HG02870 (cell line): ENCODE measurements around the gene XXYLT1.

Experiments used
- ATAC-seq: cut with Tn5 transposase; IDR thresholded peaks from one replicate; pipeline ENCODE4 v1.9.1; 2021; ENCODE audit warnings: mild to moderate bottlenecking, moderate library complexity; ENCODE audit not compliant: unreplicated experiment

Gene XXYLT1

DNA sequence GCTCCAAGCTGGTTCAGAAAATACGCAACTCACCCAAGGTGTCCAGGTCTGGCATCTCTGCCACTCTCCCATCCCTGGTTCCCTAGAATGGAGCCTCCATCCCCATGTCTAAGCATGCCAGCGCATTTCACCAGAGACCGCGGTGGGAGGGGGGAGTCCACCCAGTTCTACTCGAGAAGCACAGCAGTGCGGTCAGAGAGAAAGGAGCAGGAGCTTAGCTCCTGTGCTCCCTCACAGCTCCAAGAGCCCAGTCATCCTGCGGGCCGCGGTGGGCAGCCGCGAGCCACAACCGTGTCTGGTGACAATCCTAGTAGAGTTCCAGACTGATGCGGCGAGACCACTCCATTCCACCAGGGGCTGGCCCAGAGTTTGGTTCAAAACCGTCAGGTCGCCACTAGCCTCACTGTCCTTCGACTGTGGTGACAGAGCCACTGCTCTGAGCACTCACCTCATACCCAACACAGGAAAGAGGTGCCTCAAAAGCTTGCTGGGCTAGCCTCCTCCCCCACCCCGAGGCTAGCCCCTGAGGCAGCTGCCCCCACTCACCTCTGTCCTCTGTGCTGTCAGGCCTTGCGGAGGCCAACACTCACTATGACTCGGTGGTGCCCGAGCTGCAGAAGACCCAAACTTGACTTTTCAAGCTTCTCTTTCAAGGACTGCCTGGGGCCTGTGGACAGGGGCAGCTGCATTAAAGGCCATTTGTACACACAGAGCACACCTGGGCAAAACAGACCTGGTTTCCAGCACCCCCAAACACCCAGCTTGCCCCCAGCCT is 185.4 kb downstream of the XXYLT1 start:
- no peak for ATAC-seq

DNA sequence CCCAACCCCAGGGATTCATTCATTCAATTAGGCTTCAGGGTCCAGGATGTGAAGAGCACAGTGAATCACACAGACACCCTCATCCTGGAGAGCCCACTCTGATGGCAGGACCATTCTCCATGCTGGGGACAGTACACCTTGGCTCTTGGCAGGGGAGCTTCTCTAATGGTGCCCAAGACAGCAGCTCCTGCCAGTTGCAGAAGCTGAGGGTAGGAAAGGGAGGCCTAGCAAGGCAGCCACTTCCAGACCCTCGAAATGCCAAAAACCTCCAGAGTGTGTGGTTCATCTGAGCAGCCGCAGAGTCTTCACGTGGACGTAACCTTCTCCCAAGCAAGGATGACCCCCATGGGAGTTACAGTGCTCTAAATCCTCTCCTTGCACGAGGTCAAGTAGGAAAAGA is 186.2 kb downstream of the XXYLT1 start:
- ATAC-seq: no peak

DNA sequence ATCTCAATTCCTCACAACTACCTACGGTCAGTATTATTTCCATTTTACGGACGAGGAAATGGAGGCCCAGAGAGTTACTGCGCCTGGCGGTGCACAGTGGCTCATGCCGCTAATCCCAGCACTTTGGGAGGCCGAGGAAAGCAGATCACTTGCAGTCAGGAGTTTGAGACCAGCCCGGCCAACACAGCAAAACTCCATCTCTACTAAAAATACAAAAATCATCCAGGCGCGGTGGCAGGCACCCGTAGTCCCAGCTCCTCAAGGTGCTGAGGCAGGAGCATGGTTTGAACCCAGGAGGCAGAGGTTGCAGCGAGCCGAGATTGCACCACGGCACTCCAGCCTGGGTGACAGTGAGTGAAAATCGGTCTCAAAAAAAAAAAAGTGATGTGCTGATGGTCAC is 187.3 kb downstream of the XXYLT1 start:
- ATAC-seq: no peak

DNA sequence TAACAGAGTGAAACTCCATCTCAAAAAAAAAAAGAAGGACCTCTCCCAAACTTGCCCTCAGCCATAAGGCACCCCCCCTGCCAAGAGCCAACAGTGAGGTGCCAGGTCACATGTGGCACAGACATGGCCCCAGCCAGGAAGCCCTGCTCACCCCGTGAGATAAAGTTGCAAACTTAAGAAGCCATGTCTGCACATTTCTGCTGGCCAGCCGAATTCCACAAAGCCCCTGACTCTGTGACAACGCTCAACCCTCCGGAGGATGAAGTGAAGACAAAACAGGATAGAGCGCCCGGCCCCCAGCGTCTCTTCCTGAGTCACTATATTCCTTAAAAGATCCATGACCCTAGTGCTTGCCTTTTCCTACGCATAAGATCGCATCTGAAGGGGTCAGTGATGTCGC is 188.1 kb downstream of the XXYLT1 start:
- ATAC-seq: no peak

DNA sequence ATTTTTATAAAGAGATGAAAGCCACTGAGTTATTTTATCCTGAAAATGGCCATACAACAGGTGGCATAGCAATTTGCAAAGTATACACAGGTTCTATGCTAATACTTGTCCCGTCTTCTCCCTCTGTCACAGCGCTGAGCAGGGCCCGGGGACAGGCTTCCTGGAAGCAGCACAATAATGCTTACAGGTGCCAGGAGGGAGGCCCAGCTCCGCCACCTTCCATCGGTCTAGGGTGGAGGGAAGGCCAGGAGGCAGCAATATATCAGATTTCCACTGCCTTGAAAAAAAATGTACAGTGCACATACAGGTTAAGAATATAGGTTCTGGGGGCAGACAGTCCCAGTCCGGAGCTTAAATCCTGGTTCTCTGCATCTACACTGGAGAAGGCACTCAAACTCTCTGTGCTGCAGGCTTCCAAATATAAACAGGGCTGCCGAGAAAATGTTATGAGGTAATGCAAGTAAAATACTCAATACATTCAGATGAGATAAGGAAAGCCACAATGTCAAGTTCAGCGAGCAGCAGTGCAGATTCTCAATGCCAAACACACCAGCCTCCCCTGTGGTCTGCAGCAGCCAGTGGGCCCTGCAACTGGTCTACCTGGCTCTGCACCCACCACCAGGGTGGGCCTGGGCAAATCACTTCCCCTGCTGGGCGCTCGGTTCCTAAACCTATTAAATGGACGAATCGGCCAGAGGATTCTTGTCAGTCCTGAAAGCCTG is 189.6 kb downstream of the XXYLT1 start:
- ATAC-seq: no peak

DNA sequence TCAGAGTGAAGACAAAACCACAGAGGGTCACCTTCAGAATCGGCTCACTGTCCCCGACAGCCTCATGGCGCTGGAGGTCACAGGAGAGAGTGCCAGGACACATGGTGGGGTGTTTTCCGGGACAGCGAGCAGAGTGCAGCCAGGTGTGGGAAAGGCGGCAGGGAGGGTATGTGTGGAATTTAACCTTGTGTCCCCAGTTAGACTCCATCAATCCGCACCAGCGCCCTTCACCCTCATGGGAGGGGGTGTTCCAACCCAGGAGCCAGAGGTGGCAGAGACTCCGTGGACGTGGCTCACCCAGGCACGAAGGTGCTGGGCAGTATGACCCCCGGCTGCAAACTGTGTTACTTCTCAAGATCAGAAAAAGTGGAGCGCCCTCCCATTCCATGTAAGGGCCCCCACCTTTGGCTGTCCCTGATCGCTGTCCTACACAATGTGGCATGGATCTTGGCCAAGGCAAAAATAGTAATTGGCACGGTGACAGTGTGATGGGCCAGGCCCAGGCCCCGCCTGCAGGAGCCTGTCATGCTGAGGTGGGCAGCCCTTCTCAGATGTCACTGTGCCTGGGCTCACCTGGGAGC is 190.3 kb downstream of the XXYLT1 start:
- ATAC-seq: no peak

DNA sequence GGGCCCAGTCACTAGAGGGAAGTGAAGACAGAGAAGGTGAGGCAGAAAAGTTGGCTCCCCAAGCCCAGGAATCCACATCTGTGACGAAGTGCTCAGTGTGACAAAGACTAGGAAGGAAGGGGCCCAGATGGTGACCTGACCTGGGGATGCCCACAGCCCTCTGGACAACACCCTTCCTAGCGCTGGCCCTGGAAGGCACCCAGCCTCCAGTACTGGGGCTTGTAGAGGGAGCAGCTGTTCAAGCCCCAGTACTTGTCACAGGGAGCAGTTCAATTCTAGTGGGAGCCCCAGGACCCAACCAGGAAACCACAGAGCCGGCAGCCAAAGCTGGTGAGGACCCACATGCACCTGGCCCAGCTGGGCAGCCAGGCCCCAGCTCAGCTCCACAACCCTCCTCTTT is 190.8 kb downstream of the XXYLT1 start:
- no peak for ATAC-seq

DNA sequence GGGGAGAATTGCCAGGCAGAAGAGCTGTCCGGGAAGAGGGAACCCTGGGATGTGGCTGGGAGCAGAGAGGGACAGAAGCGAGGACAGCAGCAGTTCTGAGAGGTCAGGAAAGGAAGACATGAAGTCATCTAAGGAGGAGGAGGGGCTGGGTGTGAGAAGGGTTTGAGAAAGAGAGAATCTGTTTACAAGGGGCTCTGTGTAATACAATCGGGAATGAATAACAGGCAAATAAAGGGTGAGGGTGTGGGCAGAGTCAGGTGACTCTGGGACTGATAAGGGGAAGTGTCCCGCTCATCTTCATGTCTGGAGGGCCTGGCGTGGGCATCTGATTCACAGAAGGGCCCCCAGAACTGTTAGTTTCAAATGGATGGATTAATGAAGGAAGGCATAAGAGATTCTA is 191.3 kb downstream of the XXYLT1 start:
- ATAC-seq: no peak

DNA sequence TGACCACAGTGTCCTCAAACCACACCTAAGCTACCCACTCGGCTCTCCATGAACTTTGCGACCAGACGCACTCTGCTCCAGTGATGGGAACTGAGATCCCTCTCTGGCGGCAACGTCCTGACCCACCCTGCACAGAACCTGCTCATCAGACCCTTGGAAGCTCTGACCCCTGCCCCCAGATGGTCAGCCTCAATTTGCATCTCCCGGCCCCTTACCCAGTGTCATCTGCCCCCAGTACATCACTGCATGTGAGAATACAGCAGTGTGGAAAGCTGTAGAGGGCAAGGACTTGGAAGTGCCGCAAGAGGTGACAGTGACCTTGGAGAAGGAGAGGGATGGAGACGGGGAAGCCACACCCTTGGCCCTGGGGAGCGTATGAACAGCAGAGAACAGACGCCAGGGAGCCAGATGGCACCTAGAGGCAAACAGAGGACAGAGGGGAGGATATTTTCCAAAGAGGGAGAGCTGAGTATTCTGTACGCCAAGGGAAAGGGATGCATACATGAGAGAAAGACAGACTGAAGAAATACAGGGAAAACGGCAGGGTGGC is 192.0 kb downstream of the XXYLT1 start:
- ATAC-seq: no peak

DNA sequence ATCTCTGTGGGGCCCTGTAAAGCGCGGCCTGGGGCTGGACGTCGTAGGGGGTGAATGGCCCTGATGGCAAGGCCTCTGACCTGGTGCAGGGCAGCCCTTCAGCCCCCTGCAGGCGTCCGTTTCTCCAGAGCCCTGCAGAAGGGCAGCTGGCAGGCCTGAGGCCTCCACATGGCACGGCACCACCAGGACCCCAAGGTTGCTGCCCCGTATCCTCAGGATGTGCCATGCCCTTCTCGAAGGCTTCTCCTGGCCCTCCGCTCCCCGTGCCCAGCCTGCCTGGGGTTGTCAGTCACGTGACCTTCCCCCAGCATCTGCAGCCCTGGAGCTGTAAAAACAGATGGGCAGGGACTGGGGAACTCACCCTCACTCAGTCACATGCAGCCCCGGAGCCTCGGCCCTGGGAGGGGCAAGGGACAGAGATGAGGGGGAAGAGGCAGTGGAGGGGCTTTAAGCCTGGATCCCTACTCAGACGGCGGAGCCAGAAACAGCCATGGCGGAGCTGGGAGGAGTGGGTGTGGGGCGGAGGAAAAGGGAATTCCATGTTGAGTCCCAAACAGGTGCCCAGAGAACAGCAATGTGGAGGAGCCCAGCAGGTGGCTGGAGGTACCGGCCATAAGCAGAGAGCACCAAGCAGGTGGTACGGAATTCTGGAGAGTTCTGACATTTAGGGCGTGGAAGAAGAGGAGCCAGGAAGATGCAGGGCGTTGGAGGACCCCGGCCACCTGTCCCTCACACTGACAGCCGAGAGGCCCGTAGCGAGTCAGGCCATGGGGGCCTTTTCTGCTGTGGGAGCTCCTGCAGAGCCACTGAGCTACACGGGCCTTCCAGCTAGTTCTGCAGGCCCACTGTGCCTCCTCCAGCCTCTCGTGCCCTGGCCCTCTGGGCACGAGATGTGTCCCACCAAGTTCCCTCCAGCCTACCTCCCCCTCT is 193.1 kb downstream of the XXYLT1 start:
- ATAC-seq: no peak

DNA sequence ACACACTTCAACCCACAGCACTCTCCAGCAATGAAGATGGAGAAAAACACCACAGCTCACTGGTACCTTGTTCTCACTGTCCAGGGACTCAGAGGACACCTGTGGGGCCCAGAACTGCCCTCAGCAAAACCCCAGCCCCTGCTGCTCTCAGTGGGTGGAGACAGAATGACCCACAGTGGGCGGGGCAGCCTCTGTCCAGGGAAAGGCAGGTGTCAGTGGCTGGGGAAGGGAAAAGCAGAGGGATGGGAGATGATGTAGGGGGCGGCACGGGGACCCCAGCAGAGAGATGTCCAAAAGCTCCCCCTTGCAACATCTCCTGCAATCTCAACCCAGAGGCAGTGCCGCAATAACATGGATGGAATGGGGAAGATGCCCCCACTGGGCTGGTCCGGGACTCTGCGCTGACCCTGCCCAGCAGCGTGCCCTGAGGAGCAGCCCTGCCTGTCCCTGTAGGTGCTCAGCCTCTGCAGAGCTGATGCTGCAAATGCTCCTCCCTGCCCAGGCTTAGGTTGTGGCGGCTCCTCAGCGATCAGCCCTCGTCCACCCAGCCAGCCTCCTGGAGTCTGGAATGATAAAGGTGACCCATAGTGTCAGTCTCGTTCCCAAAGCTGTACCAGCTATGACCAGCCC is 193.9 kb downstream of the XXYLT1 start:
- ATAC-seq: no peak

DNA sequence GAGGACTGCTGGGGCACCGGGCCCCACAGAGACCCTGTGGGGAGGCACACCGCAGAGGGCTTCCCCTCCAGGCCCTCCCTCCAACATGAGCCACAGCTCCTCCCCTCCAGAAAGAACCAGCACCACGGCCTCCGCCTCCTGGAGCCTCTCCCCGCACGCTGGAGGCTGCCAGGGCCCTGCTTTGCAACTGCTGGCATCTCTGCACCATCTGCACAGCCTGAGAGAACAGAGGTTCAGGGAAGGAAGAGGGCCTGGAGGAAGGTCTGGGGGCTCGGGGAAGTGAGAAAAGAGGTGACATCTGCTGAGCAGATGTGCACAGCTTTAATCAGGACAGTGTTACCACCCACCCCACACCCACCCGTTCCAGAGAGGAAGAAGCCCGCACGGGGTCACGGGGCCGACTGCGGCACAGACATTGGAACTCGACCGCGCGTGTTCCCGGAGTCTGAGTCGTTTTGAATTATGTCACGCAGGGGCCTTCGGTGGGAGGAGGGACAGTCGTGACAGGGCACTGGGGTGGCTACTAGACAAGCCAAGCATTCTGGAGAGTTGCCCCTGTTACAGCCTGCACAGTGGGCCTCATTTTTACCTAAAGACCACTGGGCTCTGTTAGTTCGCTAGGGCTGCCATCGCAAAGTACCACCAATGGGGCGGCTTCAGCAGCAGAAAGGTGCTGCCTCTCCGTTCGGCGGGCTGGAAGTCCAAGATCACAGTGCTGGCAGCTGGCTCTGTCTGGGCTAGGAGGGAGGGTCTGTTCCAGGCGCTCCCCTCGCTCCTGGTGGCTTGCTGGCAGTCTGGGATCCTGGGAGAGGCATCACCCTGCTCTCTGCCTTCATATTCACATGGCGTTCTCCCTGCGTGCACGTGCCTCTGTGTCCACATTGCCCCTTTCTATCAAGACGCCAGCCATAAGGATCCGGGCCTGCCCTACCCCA is 194.8 kb downstream of the XXYLT1 start:
- no peak for ATAC-seq

DNA sequence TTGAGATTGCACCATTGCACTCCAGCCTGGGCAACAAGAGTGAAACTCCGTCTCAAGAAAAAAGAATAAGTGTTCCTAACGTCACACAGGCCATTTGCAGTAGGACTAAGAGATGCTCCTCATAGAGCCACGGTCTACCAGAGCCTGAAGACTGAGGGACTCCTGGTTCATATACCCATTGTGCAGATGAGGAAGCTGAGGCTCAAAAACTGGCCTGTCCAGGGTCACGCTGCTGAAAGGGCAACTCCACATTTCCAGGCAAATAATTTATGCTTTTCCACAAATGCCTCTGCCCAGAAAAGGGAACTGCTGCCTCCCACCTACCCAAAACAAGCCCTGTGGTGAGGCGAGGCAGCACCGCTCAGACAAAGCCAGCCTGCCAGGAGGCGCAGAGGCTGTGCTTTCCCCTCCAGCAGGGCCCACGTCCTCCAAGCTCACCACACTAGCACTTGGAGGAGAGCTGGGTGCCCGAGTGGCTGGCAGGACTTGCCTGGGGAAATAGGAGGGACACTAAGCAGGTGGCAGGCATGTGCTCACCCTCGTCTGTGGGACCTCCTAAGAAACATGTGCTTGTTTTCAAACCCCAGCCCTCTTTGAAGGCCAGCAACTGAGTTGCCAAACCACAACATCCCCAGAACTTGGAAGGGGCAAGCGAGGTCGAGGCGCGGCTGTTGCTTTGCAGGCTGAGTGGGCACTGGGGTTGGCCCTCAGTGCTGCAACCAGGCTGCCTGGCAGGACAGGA is 195.6 kb downstream of the XXYLT1 start:
- no peak for ATAC-seq

DNA sequence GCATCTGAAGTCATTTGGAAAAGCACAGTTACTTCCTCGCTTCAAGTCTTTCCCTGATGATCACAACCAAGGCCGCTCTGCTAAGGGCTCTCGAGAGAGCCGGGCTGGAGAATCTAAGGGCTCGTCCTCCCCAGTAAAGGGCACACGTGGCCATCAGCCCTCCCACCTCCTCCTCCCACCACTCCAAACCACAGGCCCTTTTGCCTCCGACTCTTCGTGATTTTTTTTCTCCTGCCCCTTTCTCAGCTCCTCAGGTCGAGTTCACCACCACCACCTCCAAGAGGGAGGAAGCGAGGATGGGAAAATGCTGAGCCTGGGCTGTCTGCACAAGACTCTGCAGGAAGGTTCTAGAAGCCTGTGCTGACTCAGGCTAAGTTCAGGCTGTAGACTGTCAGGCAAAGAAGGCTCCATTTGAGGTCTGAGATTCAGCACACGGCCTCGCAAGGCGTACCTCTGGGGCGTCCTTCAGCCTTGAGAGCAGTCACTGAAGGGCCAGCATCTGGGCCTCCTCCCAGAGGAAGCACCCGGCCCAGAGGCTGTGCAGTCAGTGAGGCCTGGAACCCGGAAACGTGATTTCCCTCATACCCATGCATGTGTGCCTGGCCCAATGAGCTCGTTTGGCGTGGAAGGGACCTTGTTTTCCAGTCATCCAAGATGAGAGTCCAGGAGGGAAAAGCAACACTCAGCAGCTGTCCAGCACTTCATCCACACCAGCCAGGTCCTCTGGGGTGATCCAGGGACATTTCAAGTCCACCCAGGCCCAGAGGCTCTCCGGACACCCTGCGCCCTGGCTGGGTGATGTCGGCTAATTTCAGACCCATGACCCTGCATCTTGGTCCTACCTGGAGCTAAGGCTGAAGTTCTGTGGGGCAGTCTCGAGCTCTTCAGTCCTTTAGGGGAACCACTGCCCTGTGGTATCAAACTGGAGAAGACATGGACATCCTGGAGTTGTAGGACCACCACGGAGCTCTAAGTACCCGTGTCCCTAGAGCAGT is 196.8 kb downstream of the XXYLT1 start:
- no peak for ATAC-seq

DNA sequence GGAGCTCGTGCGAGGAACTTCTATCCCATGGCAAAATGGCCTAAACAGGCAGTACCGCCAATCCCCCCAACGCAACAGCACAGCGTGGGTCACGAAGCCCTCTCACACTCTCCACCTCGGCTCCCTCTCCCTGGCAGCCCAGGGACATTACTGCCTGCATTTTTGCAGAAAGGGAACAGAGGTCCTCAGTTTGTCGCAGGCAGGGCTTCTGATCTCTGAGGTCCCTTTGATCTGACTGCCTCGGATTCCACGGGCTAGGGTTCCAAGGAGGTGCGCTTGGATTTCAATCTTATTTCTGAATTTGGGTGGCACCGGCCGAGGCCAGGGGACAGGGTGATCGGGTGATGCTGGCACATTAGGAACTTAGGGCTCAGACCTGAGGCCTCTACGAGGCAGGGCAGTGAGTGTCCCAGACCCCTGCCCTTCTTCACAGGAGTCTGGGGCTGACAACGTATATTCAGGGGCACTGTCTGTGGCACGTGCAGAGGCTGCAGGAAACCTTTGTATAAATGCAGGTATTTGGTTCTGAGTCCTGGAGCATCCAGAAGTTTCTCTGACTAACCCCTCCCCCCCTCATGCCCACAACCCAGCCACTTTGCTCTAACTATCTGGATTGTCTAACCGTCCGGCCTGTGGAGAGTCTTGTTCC is 197.9 kb downstream of the XXYLT1 start:
- no peak for ATAC-seq

DNA sequence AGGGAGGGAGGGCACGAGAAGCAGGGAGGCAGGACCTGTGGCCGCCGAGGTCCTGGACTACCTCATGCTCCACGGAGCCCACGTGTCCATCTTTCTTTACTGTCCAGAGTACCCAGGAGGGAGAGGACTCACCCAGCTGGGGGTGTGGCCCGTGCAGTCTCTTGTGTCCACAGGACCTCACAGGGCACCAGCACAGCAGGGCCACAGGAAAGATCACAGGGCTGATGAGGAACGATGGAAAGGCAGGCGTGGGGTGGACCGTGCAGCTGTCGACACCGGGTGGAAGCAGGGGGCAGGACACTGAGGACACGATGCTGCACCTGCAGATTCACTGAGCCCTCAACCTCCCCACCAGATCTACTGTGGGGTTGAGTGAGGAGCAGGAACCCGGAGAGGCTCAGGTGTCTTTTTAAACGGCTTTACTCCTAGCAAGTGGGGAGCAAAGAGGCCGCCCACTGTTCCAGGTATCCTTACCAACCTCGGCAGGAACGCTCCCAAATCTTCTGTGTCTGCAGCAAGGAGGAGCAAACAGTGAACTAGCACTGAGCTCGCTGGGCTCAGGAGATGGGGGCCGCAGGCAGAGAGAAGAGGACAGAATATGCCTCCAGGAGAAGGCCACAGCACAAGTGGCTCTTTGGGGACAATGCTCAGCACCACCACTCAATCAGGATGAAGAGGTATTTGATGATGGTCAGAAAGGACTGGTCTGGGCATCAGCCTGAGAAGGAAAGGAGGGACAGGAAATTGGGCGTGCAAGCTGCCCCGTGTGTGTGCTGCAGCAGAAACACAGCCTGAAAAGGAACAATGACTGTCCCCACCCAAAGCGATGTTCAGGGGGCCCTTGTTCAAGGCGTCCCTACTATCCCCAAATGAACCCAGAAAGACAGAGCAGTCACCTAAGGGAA is 198.8 kb downstream of the XXYLT1 start:
- ATAC-seq: no peak
